HFF-Myc (cell line): Measurements from ENCODE around the gene CHKA.

Experiments used
- DNase-seq: peaks from one replicate; pipeline ENCODE4 v3.0.0-alpha.2; 2011; ENCODE audit warnings: low read depth; ENCODE audit errors: extremely low read depth
- H3K4me3 ChIP-seq: replicated peaks from 2 replicates; pipeline ENCODE4 v1.5.1; 2011; ENCODE audit warnings: low read depth, mild to moderate bottlenecking, control low read depth, low read length
- CTCF ChIP-seq: IDR thresholded peaks from 2 replicates; pipeline ENCODE4 v1.5.1; 2012; ENCODE audit warnings: mild to moderate bottlenecking, low read depth, low read length, control low read depth; ENCODE audit errors: missing control alignments

CHKA gene

GRCh38 chr11:68117853-68118470 lies 3.2 kb downstream of the CHKA start:
- no peak for TF ChIP-seq CTCF
- H3K4me3 ChIP-seq: no peak overlapping the region
- no peak for DNase-seq

GRCh38 chr11:68116974-68117373 lies 4.2 kb downstream of the CHKA start:
- H3K4me3 ChIP-seq: no peak overlapping the region
- TF ChIP-seq CTCF: no peak

GRCh38 chr11:68116126-68116525 lies 5.1 kb downstream of the CHKA start:
- H3K4me3 ChIP-seq: no peak overlapping the region
- DNase-seq: no peak
- TF ChIP-seq CTCF: no peak

More at GRCh38 chr11:68116974-68117373, 4.2 kb downstream of the CHKA start:
- DNase-seq: no peak

- no peak for TF ChIP-seq CTCF
Measured at GRCh38 chr11:68115285-68115684, 5.9 kb downstream of the CHKA start.

GRCh38 chr11:68113986-68114385 lies 7.2 kb downstream of the CHKA start:
- no peak for DNase-seq
- no peak for TF ChIP-seq CTCF
- H3K4me3 ChIP-seq: no peak overlapping the region

More at GRCh38 chr11:68115285-68115684, 5.9 kb downstream of the CHKA start:
- no peak for DNase-seq
- no peak overlapping the region for H3K4me3 ChIP-seq

GRCh38 chr11:68107689-68108088 lies 13.5 kb downstream of the CHKA start:
- DNase-seq: no peak
- no peak for TF ChIP-seq CTCF
- H3K4me3 ChIP-seq: no peak overlapping the region
